ENCODE data around the gene IGSF6.
A peak's percentile ranks its signal among the peaks of the same experiment; 100 is the strongest.
"Not testable (repeated sequence)": the region's sequence is repeated elsewhere in the genome, so short reads cannot be mapped to it uniquely, and the experiment has no call there.

IGSF6 gene

GRCh38 chr16:21629616-21630539 is 22.5 kb downstream of the IGSF6 start:
- DNase-seq, result not testable (repeated sequence)

GRCh38 chr16:21628772-21629171 is 23.6 kb downstream of the IGSF6 start:
- DNase-seq, result no peak

GRCh38 chr16:21628121-21628726 is 24.2 kb downstream of the IGSF6 start:
- DNase-seq, result no peak

- DNase-seq, result peak in 15 of 56 donors; percentile 8 to 55 (median 15)
These were observed 25.6 kb downstream of the IGSF6 start for GRCh38 chr16:21626659-21627277.

GRCh38 chr16:21625026-21625425 is 27.4 kb downstream of the IGSF6 start:
- DNase-seq, result no peak

- DNase-seq, result no peak
These were observed 29.9 kb downstream of the IGSF6 start for GRCh38 chr16:21622545-21622944.

- DNase-seq, result no peak
These were observed 31.8 kb downstream of the IGSF6 start for GRCh38 chr16:21620592-21620991.

- DNase-seq, result no peak
These were observed 32.5 kb downstream of the IGSF6 start for GRCh38 chr16:21619765-21620425.

GRCh38 chr16:21618281-21618680 is 34.1 kb downstream of the IGSF6 start:
- DNase-seq, result no peak

GRCh38 chr16:21617607-21618006 is 34.8 kb downstream of the IGSF6 start:
- DNase-seq, result no peak

GRCh38 chr16:21614896-21615295 is 37.5 kb downstream of the IGSF6 start:
- no peak for DNase-seq

GRCh38 chr16:21613781-21614180 is 38.6 kb downstream of the IGSF6 start:
- DNase-seq, result no peak

GRCh38 chr16:21613361-21613760 is 39.0 kb downstream of the IGSF6 start:
- DNase-seq, result no peak

- DNase-seq, result peak in 2 of 56 donors; percentile 11 to 14
These were observed 40.6 kb downstream of the IGSF6 start for GRCh38 chr16:21611556-21612384.

GRCh38 chr16:21611198-21611555 is 41.2 kb downstream of the IGSF6 start:
- no peak for DNase-seq

GRCh38 chr16:21610766-21611165 is 41.6 kb downstream of the IGSF6 start:
- DNase-seq, result no peak

GRCh38 chr16:21610006-21610544 is 42.3 kb downstream of the IGSF6 start:
- DNase-seq, result no peak

GRCh38 chr16:21608639-21609328 is 43.6 kb downstream of the IGSF6 start:
- DNase-seq, result no peak

GRCh38 chr16:21605848-21606247 is 46.6 kb downstream of the IGSF6 start:
- DNase-seq, result peak in 4 of 56 donors; percentile 6 to 22 (median 14)

GRCh38 chr16:21603928-21604327 is 48.5 kb downstream of the IGSF6 start:
- DNase-seq, result no peak
